Endodermal cell (in vitro differentiated cells): ENCODE measurements around the gene BTBD6. TPM values are rescaled to one million over a fixed set of nuclear protein-coding genes. Genes with fewer than 3 reads are reported as not detected.

Experiments
- DNase-seq: peaks from one replicate; pipeline ENCODE4 v3.0.0-alpha.2; 2017
- H3K27ac ChIP-seq: 2 replicates; pipeline ENCODE4 v1.5.1; 2013; ENCODE audit warnings: mild to moderate bottlenecking, low read depth, low read length, moderate library complexity
- H3K27me3 ChIP-seq: 2 replicates; pipeline ENCODE4 v1.6.1; 2013; ENCODE audit warnings: mild to moderate bottlenecking, low read length, moderate library complexity; ENCODE audit not compliant: insufficient read depth, control insufficient read depth, poor library complexity, severe bottlenecking
- H3K36me3 ChIP-seq: 2 replicates; pipeline ENCODE4 v1.7.0; 2013; ENCODE audit warnings: mild to moderate bottlenecking, low read length, moderate library complexity; ENCODE audit not compliant: control insufficient read depth, insufficient read depth
- H3K4me1 ChIP-seq: one replicate; pipeline ENCODE4 v1.7.0; 2013; ENCODE audit warnings: low read length; ENCODE audit not compliant: control insufficient read depth, insufficient read depth
- H3K4me3 ChIP-seq: 2 replicates; pipeline ENCODE4 v1.5.1; 2013; ENCODE audit warnings: mild to moderate bottlenecking, low read length, moderate library complexity
- H3K9ac ChIP-seq: 2 replicates; pipeline ENCODE4 v1.6.1; 2013; ENCODE audit warnings: mild to moderate bottlenecking, low read length, moderate library complexity; ENCODE audit not compliant: poor library complexity, severe bottlenecking; ENCODE audit errors: extremely low read depth
- H3K9me3 ChIP-seq: 2 replicates; pipeline ENCODE4 v1.6.1; 2013; ENCODE audit warnings: mild to moderate bottlenecking, low read length, moderate library complexity; ENCODE audit not compliant: control insufficient read depth
- H3K27ac Mint-ChIP-seq: 2 replicates; pipeline ENCODE4 v1.8.0; 2020; ENCODE audit warnings: mixed read lengths
- H3K27me3 Mint-ChIP-seq: 2 replicates; pipeline ENCODE4 v1.8.0; 2021; ENCODE audit warnings: mild to moderate bottlenecking, mixed read lengths; ENCODE audit not compliant: insufficient read depth
- H3K36me3 Mint-ChIP-seq: 2 replicates; pipeline ENCODE4 v1.8.0; 2020; ENCODE audit warnings: low read depth, mixed read lengths
- H3K4me1 Mint-ChIP-seq: 2 replicates; pipeline ENCODE4 v1.8.0; 2020; ENCODE audit warnings: mixed read lengths
- H3K4me3 Mint-ChIP-seq: 2 replicates; pipeline ENCODE4 v1.8.0; 2020; ENCODE audit warnings: mild to moderate bottlenecking, moderate library complexity, mixed read lengths
- H3K9me3 Mint-ChIP-seq: 2 replicates; pipeline ENCODE4 v1.8.0; 2020; ENCODE audit warnings: mild to moderate bottlenecking, mixed read lengths
- CTCF ChIP-seq: fragments of 200-600 bp; sonication (generic); conservative IDR thresholded peaks from 2 replicates; pipeline ENCODE4 v1.5.0; 2021; ENCODE audit warnings: antibody characterized with exemption, mild to moderate bottlenecking
- WGBS, 2 experiments: methylation state at CpG; one replicate each; pipeline versions ENCODE4 v1.1.5 to v1.1.7; 2013; ENCODE audit warnings: missing lambda C conversion rate in 2 of 2, mixed read lengths in 1 of 2; ENCODE audit not compliant: insufficient coverage in 1 of 2, insufficient read length in 1 of 2; 5-methylcytosine and 5-hydroxymethylcytosine counted together
- long read RNA-seq, 4 experiments: library from polyadenylated mRNA in 2 of 4; library from RNA in 1 of 4; library from capped mRNA in 1 of 4; stranded (forward) in 3 of 4; unstranded in 1 of 4; transcript quantifications; one replicate each; pipeline ENCODE4 v2.0.0, GENCODE V29; 2020 to 2021; ENCODE audit warnings: inconsistent platforms in 1 of 4
- polyA plus RNA-seq, 2 experiments: library from polyadenylated mRNA; stranded (reverse); fragments of 50-300 nt; gene quantifications; one replicate each; pipeline ENCODE4 v1.2.3, GENCODE V29; 2013
- total RNA-seq, 2 donors: library from RNA; stranded (reverse); fragmentation: NEBNext Ultra II Directional in 1 of 2; extraction: Animal tissue kit (Norgen Biotek cat#: 25700) in 1 of 2; gene quantifications; 2 replicates in 1 of 2; 3 replicates in 1 of 2; pipeline ENCODE4 v1.2.1, GENCODE V29; 2021

The BTBD6 gene
- 10 to 100 TPM; 21.8 to 26.9 TPM for total RNA-seq
- 29.0 TPM for polyA plus RNA-seq (2013, experiment 1 of 2)
- polyA plus RNA-seq (2013, experiment 2 of 2): 27.7 TPM
- long read RNA-seq, experiment 1, transcript BTBD6-203 (4 exons, 2,176 nt): major isoform, 12 of 17 reads
- long read RNA-seq, experiment 1, partial matches to known transcripts: 2 of 17 reads
- long read RNA-seq, experiment 1, other reads (novel, unspliced or antisense): 2 of 17 reads
- long read RNA-seq, experiment 2, transcript BTBD6-204 (3 exons, 2,195 nt): minor isoform, 15 of 72 reads
- long read RNA-seq, experiment 2, transcript BTBD6-203 (4 exons, 2,176 nt): major isoform, 49 of 72 reads
- long read RNA-seq, experiment 2, partial matches to known transcripts: 1 of 72 reads
- long read RNA-seq, experiment 2, other reads (novel, unspliced or antisense): 1 of 72 reads
- long read RNA-seq, experiment 3, partial matches to known transcripts: 0 of 5 reads
- long read RNA-seq, experiment 3, other reads (novel, unspliced or antisense): 0 of 5 reads
- long read RNA-seq, experiment 4, partial matches to known transcripts: 3 of 3 reads
- long read RNA-seq, experiment 4, other reads (novel, unspliced or antisense): 0 of 3 reads

- 1 to 6% methylated on average over 12 to 130 of the region's 130 CpGs for WGBS, 2 experiments
Measured at GRCh38 chr14:105248368-105249181, at the start of gene BTBD6. Gene BTBD6, plus strand, starts transcription at chr14:105248533. Its CDS starts 179 bp downstream, at chr14:105248712.

GRCh38 chr14:105198588-105198987, 49.7 kb upstream of the BTBD6 start:
- peak; percentile 66 for TF ChIP-seq CTCF
- no peaks in the 10 kb centered on the region for H3K36me3 ChIP-seq
- Mint-ChIP-seq H3K4me1 (peaks cover 7% of the 10 kb centered on the region), H3K9me3 (no peaks in the 10 kb centered on the region), H3K27me3 (peaks cover 23% of the 10 kb centered on the region), H3K4me3 (no peak overlapping the region), H3K36me3 (no peaks in the 10 kb centered on the region), H3K27ac (no peak overlapping the region)
- H3K4me3 ChIP-seq: no peak overlapping the region
- H3K27ac ChIP-seq: no peak overlapping the region
- peak; percentile 63 for DNase-seq
- H3K4me1 ChIP-seq: peaks cover 10% of the 10 kb centered on the region
- 91 to 100% methylated on average over 2 to 4 of the region's 4 CpGs for WGBS, 2 experiments
- no peaks in the 10 kb centered on the region for H3K27me3 ChIP-seq
- H3K9me3 ChIP-seq: no peaks in the 10 kb centered on the region
- H3K9ac ChIP-seq: no peak overlapping the region

More at GRCh38 chr14:105248368-105249181, at the start of gene BTBD6:
- Histone ChIP-seq H3K27ac (no peak within 1 kb of the TSS), H3K4me3 (peak within 1 kb of the TSS; percentile 84), H3K9me3 (no peaks in the 10 kb centered on the region), H3K27me3 (no peaks in the 10 kb centered on the region), H3K36me3 (peaks cover 22% of the 10 kb centered on the region), H3K4me1 (peaks cover 3% of the 10 kb centered on the region), H3K9ac (peak within 1 kb of the TSS; percentile 49)
- DNase-seq: peak; percentile 93
- peaks cover 3% of the 10 kb centered on the region for H3K4me1 Mint-ChIP-seq
- H3K36me3 Mint-ChIP-seq: peaks cover 41% of the 10 kb centered on the region
- no peaks in the 10 kb centered on the region for H3K27me3 Mint-ChIP-seq
- no peaks in the 10 kb centered on the region for H3K9me3 Mint-ChIP-seq
- H3K4me3 Mint-ChIP-seq: peak within 1 kb of the TSS; percentile 66
- TF ChIP-seq CTCF: no peak
- H3K27ac Mint-ChIP-seq: peak within 1 kb of the TSS; percentile 75

GRCh38 chr14:105199093-105199492, 49.2 kb upstream of the BTBD6 start:
- peaks cover 7% of the 10 kb centered on the region for H3K4me1 Mint-ChIP-seq
- 87 to 90% methylated on average over 14 to 18 of the region's 18 CpGs for WGBS, 2 experiments
- TF ChIP-seq CTCF: no peak

More at GRCh38 chr14:105199093-105199492, 49.2 kb upstream of the BTBD6 start:
- no peak for DNase-seq
- H3K27ac Mint-ChIP-seq: no peak overlapping the region
- H3K9me3 ChIP-seq: no peaks in the 10 kb centered on the region
- no peaks in the 10 kb centered on the region for H3K36me3 ChIP-seq
- no peak overlapping the region for H3K9ac ChIP-seq
- H3K4me1 ChIP-seq: peaks cover 10% of the 10 kb centered on the region
- no peaks in the 10 kb centered on the region for H3K27me3 ChIP-seq
- no peaks in the 10 kb centered on the region for H3K36me3 Mint-ChIP-seq
- H3K4me3 ChIP-seq: no peak overlapping the region
- H3K27me3 Mint-ChIP-seq: peaks cover 19% of the 10 kb centered on the region
- no peaks in the 10 kb centered on the region for H3K9me3 Mint-ChIP-seq
- H3K27ac ChIP-seq: no peak overlapping the region
- no peak overlapping the region for H3K4me3 Mint-ChIP-seq
